ENCODE data around the gene CSRNP2. TPM values are rescaled to one million over a fixed set of nuclear protein-coding genes. Genes with fewer than 3 reads are reported as not detected.
A peak's percentile ranks its signal among the peaks of the same experiment; 100 is the strongest.

CSRNP2 gene
- total and polyA plus RNA-seq, 2 of the 8 experiments (the other 6 are each of a cell fraction or from before 2014, with no cell fraction given) = 13.7 to 34.0 TPM

- FAIRE-seq = no peak
- no peak for TF ChIP-seq EP300 (IDR thresholded peaks at IDR 0.05; ENCODE audit: borderline replicate concordance in 1 of 2, low read depth in 2 of 2, low read length in 2 of 2)
- no peak for TF ChIP-seq SUZ12 (IDR thresholded peaks at IDR 0.05; ENCODE audit: low read length)
- no peak for TF ChIP-seq RFX5 (IDR thresholded peaks at IDR 0.05; ENCODE audit: borderline replicate concordance, low read depth, low read length)
- TF ChIP-seq, protein P1, sequence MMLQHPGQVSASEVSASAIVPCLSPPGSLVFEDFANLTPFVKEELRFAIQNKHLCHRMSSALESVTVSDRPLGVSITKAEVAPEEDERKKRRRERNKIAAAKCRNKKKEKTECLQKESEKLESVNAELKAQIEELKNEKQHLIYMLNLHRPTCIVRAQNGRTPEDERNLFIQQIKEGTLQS (IDR thresholded peaks at IDR 0.05; ENCODE audit: insufficient read depth, low read depth, low read length) = no peak
- TF ChIP-seq TCF12 (IDR thresholded peaks at IDR 0.05; ENCODE audit: low read depth, low read length) = 0 out of 2 replicates have a peak, but pooled peaks have one; percentile 54
- no peak for TF ChIP-seq MAFK (IDR thresholded peaks at IDR 0.05; ENCODE audit: low read depth, low read length)
- TF ChIP-seq GABPA (IDR thresholded peaks at IDR 0.05; ENCODE audit: borderline replicate concordance, insufficient read depth, low read length) = no peak
- peak; percentile 75 for TF ChIP-seq RBBP5 (IDR thresholded peaks at IDR 0.05; ENCODE audit: borderline replicate concordance, low read depth, low read length)
- TF ChIP-seq JUN (IDR thresholded peaks at IDR 0.05; ENCODE audit: low read depth, low read length) = no peak
Observed at GRCh38 chr12:51047655-51048540, 35.5 kb downstream of the CSRNP2 start, which contains the start of gene LETMD1. TSS of gene LETMD1 (plus strand) at chr12:51048327. CDS start at chr12:51048357, 30 bp downstream.

More at GRCh38 chr12:51047655-51048540, 35.5 kb downstream of the CSRNP2 start, which contains the start of gene LETMD1:
- peak within 1 kb of the TSS; percentile 80 for H4K5ac ChIP-seq (ENCODE audit: insufficient read length, low read depth, low read length)
- peak within 1 kb of the TSS; percentile 95 for H3K18ac ChIP-seq (ENCODE audit: extremely low read depth, low read length)
- peak within 1 kb of the TSS; percentile 53 to 81 (median 78) for H3K4me3 ChIP-seq (ENCODE audit: extremely low read depth in 1 of 4, insufficient read depth in 2 of 4, low read depth in 3 of 4, low read length in 4 of 4)
- 0 out of 2 replicates have a peak within 1 kb of the TSS, but pooled peaks have one; percentile 39 for H2BK12ac ChIP-seq (ENCODE audit: low read depth, low read length)
- H3K36me3 ChIP-seq (ENCODE audit: control insufficient read depth in 2 of 4, insufficient read depth in 4 of 4, low read length in 3 of 4) = peaks cover 2 to 6% (median 5%) of the 10 kb centered on the region in 4 experiments; a peak in 4 of 8 replicates
- peak; percentile 82 to 96 for DNase-seq (ENCODE audit: low read depth in 1 of 2, low spot score in 2 of 2)
- CTCF ChIA-PET (ENCODE audit: partially characterized antibody) = interaction anchor here (0.6 to 1.9 kb wide), 20 partner anchors 8 to 314 kb away, joined by 3 to 7 read pairs (median 3); no protein-coding TSS in a partner anchor
- no peak within 1 kb of the TSS for H2BK120ac ChIP-seq (replicated peaks; ENCODE audit: low read depth, low read length)
- H4K8ac ChIP-seq (ENCODE audit: extremely low read depth, insufficient read depth, low read length) = peak within 1 kb of the TSS; percentile 26; the same call in 1 of the 2 replicates
- H3K9me3 ChIP-seq (ENCODE audit: insufficient read depth in 2 of 2, low read depth in 1 of 2, low read length in 1 of 2) = no peaks in the 10 kb centered on the region
- H3K14ac ChIP-seq (ENCODE audit: insufficient read length) = no peak within 1 kb of the TSS
- WGBS, 2 experiments (ENCODE audit: extremely low coverage in 1 of 2, insufficient coverage in 1 of 2, insufficient read length in 1 of 2, insufficient replicate concordance in 2 of 2, low coverage in 1 of 2, low lambda C conversion rate in 2 of 2, missing lambda C conversion rate in 1 of 2) = 6% methylated on average over 51 of the region's 51 CpGs; no CpG with 5 or more reads in 1 of the 2 experiments
- H4K91ac ChIP-seq (replicated peaks; ENCODE audit: insufficient read length, low read length) = peak within 1 kb of the TSS; percentile 59
- peak within 1 kb of the TSS; percentile 48 to 73 (median 60) for H3K9ac ChIP-seq (replicated peaks in 1 of 4; ENCODE audit: extremely low read depth in 1 of 4, low read depth in 3 of 4, low read length in 3 of 4)
- peak within 1 kb of the TSS; percentile 51; the same call in 1 of the 2 replicates for H3K27ac ChIP-seq (ENCODE audit: low read depth, low read length)
- peaks cover 7% of the 10 kb centered on the region for H3K23me2 ChIP-seq (ENCODE audit: low read depth, low read length)
- H2BK20ac ChIP-seq (ENCODE audit: low read length) = no peak within 1 kb of the TSS
- peaks cover 0 to 3% of the 10 kb centered on the region in 2 experiments for H4K20me1 ChIP-seq (replicated peaks in 1 of 2; ENCODE audit: control insufficient read depth in 1 of 2, insufficient read depth in 2 of 2, low read length in 2 of 2)
- H3K56ac ChIP-seq (replicated peaks; ENCODE audit: insufficient read length, low read depth, low read length) = peak within 1 kb of the TSS; percentile 63
- peaks cover 0 to 15% of the 10 kb centered on the region in 2 experiments; a peak in 1 of 4 replicates for H3K79me2 ChIP-seq (ENCODE audit: control insufficient read depth in 1 of 2, insufficient read depth in 2 of 2, low read length in 2 of 2)
- H3K4ac ChIP-seq (replicated peaks; ENCODE audit: insufficient read length, low read depth, low read length) = no peak within 1 kb of the TSS
- no peak within 1 kb of the TSS for H3K23ac ChIP-seq (ENCODE audit: insufficient read length)
- no peaks in the 10 kb centered on the region for H3K27me3 ChIP-seq (replicated peaks in 1 of 4; ENCODE audit: control insufficient read depth in 3 of 4, extremely low read depth in 1 of 4, insufficient read depth in 3 of 4, low read length in 3 of 4)
- peak within 1 kb of the TSS; percentile 67 for H2AFZ ChIP-seq (ENCODE audit: low read length)
- POLR2A ChIA-PET (ENCODE audit: partially characterized antibody) = interaction anchor here (0.7 to 2.4 kb wide), 6 partner anchors 9 to 190 kb away, joined by 3 to 10 read pairs (median 3); partner anchors contain the start of genes CSRNP2, DAZAP2 and SLC11A2
- peak within 1 kb of the TSS; percentile 95 for H2BK5ac ChIP-seq (ENCODE audit: low read depth, low read length)
- peaks cover 2% of the 10 kb centered on the region; the same call in 1 of the 2 replicates for H3K79me1 ChIP-seq (ENCODE audit: low read depth, low read length)
- no peak within 1 kb of the TSS for H2AK5ac ChIP-seq (ENCODE audit: low read depth, low read length)
- H2BK15ac ChIP-seq (ENCODE audit: low read length) = peak within 1 kb of the TSS; percentile 46; the same call in 1 of the 2 replicates
- H3K4me1 ChIP-seq (replicated peaks in 1 of 4; ENCODE audit: control insufficient read depth in 3 of 4, insufficient read depth in 4 of 4, low read length in 3 of 4) = peaks cover 0 to 4% (median 1%) of the 10 kb centered on the region in 4 experiments; a peak in 3 of 7 replicates
- H3K4me2 ChIP-seq (ENCODE audit: insufficient read depth in 1 of 2, low read depth in 2 of 2, low read length in 2 of 2) = peak within 1 kb of the TSS; percentile 81 to 96
